NCI-H2171 (cell line): Measurements from ENCODE around the gene CCM2L.
A peak's percentile ranks its signal among the peaks of the same experiment; 100 is the strongest.

Source experiments
- DNase-seq: peaks from one replicate; lab custom pipeline; 2025; lab: John Stamatoyannopoulos, UW

CCM2L gene

GRCh38 chr20:31992086-31992485 lies 18.2 kb upstream of the CCM2L start:
- DNase-seq = no peak

GRCh38 chr20:31996996-31997395 lies 13.2 kb upstream of the CCM2L start:
- DNase-seq = no peak

- no peak for DNase-seq
These were observed 12.0 kb upstream of the CCM2L start for GRCh38 chr20:31998246-31998645.

- no peak for DNase-seq
These were observed 6.9 kb upstream of the CCM2L start for GRCh38 chr20:32003325-32003724.

GRCh38 chr20:32004963-32005362 lies 5.3 kb upstream of the CCM2L start:
- no peak for DNase-seq

GRCh38 chr20:32006053-32006452 lies 4.2 kb upstream of the CCM2L start:
- DNase-seq = no peak

GRCh38 chr20:32006841-32007786 lies 3.1 kb upstream of the CCM2L start:
- DNase-seq = no peak

GRCh38 chr20:32007787-32008616 lies 2.2 kb upstream of the CCM2L start:
- DNase-seq = no peak

- no peak for DNase-seq
These were observed 674 bp upstream of the CCM2L start for GRCh38 chr20:32009564-32009963.

- DNase-seq = no peak
These were observed 428 bp downstream of the CCM2L start for GRCh38 chr20:32010666-32011065.

GRCh38 chr20:32012159-32012688 lies 2.0 kb downstream of the CCM2L start:
- DNase-seq = no peak

- no peak for DNase-seq
These were observed 3.1 kb downstream of the CCM2L start for GRCh38 chr20:32013326-32013725.

- peak; percentile 99 for DNase-seq
These were observed 7.5 kb downstream of the CCM2L start for GRCh38 chr20:32017711-32018251.

- DNase-seq = peak; percentile 89
These were observed 8.3 kb downstream of the CCM2L start for GRCh38 chr20:32018269-32019155.

- DNase-seq = peak; percentile 76
These were observed 8.9 kb downstream of the CCM2L start for GRCh38 chr20:32019156-32019510.

- no peak for DNase-seq
These were observed 9.6 kb downstream of the CCM2L start for GRCh38 chr20:32019563-32020463.

- no peak for DNase-seq
These were observed 10.9 kb downstream of the CCM2L start for GRCh38 chr20:32021091-32021490.

GRCh38 chr20:32024683-32025295 lies 14.6 kb downstream of the CCM2L start:
- DNase-seq = no peak

- no peak for DNase-seq
These were observed 17.4 kb downstream of the CCM2L start for GRCh38 chr20:32027643-32028042.
